Non-pigmented ciliary epithelial cell (primary cell): Measurements from ENCODE around the gene OMG.
A peak's percentile ranks its signal among the peaks of the same experiment; 100 is the strongest.
"Not testable (repeated sequence)": the region's sequence is repeated elsewhere in the genome, so short reads cannot be mapped to it uniquely, and the experiment has no call there.

Experiments
- DNase-seq: peaks from one replicate; pipeline ENCODE4 v3.0.0-alpha.2; 2010; ENCODE audit warnings: low read depth

OMG gene, protein sequence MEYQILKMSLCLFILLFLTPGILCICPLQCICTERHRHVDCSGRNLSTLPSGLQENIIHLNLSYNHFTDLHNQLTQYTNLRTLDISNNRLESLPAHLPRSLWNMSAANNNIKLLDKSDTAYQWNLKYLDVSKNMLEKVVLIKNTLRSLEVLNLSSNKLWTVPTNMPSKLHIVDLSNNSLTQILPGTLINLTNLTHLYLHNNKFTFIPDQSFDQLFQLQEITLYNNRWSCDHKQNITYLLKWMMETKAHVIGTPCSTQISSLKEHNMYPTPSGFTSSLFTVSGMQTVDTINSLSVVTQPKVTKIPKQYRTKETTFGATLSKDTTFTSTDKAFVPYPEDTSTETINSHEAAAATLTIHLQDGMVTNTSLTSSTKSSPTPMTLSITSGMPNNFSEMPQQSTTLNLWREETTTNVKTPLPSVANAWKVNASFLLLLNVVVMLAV

DNA sequence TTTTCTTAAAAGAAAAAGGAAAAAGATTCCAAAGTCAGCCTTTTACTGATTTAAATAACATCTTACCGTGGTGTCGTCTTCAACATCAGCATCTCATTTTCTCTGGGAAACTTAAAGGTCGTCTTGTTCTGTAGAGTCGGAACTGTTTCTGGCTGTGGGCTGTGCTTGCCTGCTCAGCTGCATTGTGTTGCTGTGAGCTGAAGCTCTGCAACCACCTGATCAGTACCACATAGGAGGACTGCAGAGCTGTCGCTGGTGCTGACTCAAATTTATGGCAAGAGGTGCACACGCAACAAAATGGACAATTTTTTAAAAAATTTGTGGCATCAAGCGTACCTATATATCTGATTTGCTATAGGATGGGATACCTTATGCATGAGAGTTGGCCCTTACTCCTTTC is at the start of gene OMG:
OMG (minus strand) TSS at position 150 of the 400 bp plus-strand sequence. CDS start 908 bp downstream, outside the sequence.
- DNase-seq: no peak

DNA sequence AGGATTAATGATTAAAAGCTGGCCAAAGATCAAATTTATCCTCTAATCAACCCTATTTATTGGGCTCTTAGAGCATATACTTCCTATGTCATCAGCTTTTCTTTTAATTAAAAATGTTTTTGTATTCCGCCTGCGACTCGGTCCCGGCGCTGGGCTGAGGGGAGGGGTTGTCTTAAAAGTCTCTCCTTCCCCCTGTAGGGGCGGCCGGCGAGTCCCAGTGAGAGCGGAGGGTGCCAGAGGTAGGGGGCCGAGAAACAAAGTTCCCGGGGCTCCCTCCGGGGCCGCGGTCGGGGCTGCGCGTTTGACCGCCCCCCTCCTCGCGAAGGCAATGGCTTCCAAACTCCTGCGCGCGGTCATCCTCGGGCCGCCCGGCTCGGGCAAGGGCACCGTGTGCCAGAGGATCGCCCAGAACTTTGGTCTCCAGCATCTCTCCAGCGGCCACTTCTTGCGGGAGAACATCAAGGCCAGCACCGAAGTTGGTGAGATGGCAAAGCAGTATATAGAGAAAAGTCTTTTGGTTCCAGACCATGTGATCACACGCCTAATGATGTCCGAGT is 48.2 kb upstream of the OMG start:
- not testable (repeated sequence) for DNase-seq

DNA sequence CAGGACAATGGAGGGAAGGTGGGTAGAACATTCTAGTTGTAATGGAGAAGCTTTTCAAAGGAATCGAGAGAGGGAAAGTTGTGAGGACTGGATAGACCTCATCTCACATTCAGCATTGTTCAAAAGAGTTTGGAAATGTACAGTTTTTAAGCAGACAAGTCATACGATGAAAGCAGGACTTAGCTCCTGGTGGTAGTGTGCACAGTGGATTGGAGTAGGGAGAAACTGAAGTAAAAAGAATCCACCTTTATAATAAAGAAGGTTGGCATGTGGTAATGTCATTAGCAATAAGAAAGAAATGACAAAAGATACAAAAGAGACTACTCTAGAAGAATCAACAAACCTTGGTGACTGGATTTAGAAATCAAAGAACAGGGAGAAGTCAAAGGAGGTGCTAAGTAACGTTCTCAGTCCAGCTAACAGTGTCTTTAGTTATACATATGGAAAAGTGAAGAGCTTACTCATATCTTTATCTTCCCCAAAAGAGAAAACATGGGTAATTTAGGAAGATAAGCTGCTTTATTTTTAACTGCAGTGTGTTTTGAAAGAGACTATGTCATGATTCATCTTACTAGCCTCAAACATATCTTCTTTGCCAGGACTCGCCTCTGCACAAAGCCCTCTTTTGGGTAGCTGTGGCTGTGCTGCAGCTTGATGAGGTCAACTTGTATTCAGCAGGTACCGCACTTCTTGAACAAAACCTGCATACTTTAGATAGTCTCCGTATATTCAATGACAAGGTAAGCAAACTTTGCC is 43.0 kb upstream of the OMG start:
- DNase-seq: peak; percentile 60

DNA sequence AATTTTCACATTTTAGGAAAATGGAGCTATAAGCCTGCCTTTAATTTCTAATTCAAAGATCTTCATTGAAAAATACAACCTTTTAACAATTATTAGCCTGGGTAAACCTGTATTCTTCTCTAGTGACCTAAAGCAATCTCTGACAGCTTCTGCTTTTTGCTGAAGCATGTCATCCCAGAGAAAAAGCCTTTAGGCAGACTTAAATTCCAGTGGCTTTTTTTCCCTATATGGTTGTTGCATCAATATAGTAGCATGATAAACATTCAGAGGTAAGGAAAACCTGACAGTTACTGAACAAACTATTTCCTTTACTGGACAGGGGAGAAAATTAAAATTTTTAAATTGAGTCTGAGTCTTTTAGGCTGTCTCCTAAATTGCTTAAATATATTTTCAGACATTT is 32.2 kb upstream of the OMG start:
- no peak for DNase-seq

DNA sequence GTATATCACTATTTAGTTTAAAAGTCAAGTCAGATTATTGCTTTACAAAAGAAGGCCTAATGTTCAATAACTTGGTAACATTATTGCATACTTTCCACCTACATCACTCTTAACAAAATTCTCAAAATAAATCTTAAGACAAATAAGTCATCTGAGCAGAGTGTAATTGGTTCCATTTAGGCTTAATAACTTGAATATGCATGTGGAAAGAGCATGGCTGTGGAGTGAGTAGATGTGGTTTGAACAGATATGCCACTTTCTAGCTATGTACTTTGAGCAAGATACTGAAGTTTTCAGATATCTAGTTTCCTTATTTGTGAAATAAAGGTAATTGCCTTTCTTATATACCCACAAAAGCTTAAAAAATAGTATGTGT is 31.1 kb upstream of the OMG start:
- DNase-seq: no peak

DNA sequence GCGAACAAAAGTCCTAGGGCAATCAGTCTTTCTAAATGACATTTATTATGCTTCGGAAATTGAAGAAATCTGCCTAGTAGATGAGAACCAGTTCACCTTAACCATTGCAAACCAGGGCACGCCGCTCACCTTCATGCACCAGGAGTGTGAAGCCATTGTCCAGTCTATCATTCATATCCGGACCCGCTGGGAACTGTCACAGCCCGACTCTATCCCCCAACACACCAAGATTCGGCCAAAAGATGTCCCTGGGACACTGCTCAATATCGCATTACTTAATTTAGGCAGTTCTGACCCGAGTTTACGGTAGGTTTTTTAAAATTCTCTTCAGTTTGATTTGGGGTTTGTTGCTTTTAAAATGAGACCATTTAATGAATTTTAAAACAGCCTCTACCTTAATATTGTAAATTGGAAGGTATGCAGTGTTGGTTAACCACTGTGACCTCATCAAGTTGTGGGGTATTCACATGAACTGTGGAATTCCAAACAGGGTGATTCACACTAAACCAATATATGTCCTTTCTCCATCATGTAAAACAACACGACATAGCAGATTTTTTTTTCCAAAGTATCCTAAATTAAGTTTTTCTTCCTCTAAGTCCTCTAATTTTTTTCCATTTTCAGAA is 30.6 kb upstream of the OMG start:
- peak; percentile 85 for DNase-seq

DNA sequence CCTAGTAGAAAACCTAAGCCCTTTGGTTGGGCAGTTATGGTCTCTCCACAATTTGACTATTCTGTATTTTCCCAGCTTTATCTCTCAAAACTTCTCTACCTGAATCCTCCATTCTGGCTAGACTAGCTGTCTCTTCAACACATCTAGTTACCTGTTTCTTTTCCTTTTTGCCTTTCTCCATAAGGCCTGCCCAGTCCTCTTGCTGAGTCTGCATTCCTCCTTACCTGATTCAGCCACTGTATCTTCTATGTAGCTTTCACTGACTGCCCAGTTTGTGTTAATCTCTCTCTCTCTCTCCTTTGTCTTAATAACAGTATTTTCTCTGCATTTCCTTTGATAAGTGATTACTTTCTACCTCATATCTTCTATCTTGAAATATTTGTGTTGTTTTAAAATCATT is 26.5 kb upstream of the OMG start:
- DNase-seq: no peak

DNA sequence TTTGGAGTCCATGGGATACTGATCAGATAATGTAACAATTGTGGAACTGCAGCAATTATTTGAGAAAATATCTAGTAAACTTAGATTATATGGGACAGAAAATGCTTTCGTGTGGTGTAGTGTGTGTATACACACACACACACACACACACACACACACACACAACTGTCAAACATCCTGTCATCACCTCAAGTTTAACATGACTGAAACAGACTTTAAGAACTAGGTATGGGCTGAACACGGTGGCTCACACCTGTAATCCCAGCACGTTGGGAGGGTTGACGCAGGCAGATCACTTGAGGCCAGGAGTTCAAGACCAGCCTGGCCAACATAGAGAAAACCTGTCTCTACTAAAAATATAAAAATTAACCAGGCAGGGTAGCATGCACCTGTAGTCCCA is 24.9 kb upstream of the OMG start:
- no peak for DNase-seq

DNA sequence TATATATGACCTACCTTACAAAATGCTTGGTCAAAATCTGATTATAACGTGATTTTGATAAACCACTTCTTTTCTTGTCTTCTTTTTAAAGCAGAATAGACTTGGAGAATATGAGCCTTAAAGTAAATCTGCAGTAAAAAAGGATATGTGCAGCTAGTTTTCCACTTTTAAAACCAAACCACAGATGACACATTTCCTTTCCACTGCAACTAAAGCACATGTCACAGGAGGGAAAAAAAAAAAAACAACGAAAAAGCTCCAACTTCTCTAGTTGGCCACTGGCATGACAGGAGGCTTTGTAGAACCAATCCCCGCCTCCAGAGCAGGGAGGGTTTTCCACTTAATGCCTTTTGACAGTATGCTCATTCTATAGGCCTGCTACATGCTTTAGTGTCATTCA is 24.4 kb upstream of the OMG start, which contains the start of gene EVI2A:
EVI2A (minus strand) TSS at position 142 of the 400 bp plus-strand sequence. CDS start 2,609 bp downstream, outside the sequence.
- DNase-seq: no peak

DNA sequence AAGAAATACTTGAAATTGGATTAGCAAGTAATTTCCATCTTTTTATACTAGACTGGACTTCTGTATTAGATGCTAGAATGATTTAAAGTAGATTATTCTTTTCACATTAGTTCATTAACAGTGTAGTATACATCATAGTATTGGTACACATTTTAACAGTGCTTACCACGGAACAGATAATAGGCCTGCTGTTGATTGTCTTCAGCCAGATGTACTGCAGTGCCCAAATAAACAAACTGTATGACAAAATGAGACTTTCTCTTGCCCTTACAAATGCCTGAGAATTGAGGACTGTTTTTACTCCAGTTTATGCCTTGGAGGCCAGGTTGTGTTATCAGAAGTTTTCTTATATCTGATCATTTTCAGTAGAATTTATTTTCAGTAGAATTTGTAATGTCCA is 23.8 kb upstream of the OMG start:
- no peak for DNase-seq

DNA sequence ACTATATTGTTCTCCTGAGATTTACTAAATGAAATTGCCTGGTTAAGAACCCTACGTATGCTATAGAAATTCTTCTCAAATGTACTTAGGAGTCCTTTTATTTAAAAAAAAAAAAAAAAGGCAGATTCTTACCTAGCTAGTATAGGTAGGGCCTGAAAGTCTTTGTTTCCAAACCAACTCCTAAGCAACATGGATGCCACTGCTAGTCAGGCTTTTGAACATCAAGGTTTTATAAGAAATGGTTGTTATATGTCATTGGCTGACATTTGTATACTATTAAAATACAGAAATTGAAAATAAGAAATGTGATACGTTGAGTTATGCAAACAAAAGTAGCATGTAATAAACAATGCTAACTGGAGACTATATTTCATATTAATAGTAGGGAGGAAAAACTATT is 23.2 kb upstream of the OMG start:
- no peak for DNase-seq

DNA sequence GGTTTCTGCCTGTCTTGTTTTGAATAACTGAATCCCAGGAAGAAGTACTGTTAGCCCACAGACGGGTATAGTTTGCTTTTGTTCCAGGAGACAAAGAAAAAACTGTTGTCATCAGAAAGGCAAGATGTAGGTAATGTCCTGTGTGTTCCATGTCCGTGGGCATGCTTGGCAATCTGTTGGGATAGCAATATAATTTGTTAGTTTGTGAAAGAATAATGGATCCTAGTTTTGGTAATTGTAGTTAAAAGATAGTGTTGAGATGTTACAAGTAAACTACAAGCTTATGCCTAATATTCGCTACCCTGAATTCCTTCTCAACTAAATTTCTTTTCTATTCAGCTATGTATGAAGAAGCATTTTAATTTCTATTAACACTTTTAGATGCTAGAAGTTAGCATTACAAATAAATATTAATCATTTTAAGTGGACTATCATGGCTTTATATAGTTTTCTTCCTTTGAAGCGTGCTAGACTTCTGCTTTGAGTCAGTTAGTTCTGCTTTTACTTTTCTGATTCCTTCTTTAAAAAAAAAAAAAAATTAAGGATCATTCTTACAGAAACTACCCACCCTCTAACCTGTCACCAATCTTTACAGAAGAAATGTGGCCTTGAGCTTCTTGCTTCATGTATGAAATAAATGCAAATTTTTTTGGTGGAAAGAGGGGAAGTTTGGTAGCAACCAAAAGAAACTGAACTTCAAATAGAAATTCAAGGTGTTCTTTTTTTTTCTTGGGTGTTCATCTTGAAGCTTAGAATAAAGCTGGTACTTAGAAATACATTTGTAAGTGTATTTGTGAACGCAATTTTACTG is 22.0 kb upstream of the OMG start:
- no peak for DNase-seq

DNA sequence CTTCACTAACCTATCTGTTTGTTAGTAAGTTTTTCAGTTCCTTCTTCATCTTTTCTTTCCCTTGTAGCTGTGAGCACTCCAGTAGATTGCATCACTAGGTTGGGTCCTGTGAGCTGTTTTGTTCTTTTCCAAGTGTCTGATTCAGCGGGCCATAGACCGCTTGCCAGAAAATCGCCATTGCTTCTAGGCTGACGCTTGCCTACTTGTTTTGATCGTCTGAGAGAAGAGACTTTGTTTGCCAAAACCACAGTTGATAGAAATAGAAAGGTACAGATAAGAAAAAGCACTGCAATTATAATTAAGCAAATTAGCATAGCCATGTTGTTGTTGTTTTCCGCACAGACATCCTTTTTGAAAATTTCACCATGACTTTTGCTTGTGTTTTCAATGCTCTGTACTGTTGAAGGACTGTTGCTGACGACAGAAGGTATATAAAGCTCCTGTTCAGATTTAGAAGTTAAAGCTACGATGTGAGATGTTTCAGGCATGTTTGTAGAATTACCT is 21.3 kb upstream of the OMG start:
- DNase-seq: no peak

DNA sequence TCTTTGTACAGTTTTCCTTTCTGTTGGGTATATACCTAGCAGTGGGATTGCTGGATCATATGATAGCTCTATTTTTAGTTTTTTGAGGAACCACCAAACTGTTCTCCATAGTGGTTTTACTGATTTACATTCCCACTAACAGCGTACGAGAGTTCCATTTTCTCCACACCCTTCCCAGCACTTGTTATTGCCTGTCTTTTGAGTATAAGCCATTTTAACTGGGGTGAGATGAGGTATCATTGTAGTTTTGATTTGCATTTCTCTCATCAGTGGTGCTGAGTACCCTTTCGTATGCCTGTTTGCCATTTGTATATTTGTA is 17.7 kb upstream of the OMG start:
- no peak for DNase-seq

DNA sequence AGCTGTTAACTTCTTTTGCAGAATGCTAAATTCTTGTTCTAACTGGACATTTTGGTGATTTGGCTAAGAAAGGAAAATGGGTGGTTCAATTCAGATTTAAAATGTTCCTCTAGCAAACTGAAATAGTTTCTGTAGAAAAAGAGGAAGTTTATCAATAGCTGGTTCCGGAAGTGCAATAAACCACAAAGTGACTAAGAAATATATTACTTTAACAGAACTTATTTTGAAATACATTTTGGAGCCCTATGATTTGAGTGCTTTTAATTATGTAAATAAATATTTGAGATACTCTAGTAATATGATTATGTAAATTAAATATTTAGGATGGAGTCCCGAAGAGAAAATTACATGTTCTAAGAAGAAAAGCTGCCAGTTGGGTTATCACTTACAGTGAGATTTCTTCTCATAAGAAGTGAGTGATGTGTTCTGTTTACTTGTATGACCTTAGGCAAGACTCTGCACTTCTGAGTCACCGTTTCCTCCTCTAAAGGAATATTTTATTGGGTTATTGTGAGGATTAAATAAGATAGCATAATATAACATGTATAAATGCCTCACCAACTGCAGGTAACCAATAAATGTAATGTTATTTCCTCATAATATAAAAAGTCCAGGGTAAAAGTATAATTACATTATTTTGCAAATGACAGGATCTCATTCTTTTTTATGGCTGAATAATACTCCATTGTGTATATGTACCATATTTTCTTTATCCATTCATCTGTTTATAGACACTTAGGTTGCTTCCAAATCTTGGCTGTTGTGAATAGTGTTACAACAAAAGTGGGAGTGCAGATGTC is 17.1 kb upstream of the OMG start, which contains the start of gene EVI2B:
EVI2B (minus strand) TSS at position 73 of the 800 bp plus-strand sequence. CDS start 8,445 bp downstream, outside the sequence.
- DNase-seq: no peak

DNA sequence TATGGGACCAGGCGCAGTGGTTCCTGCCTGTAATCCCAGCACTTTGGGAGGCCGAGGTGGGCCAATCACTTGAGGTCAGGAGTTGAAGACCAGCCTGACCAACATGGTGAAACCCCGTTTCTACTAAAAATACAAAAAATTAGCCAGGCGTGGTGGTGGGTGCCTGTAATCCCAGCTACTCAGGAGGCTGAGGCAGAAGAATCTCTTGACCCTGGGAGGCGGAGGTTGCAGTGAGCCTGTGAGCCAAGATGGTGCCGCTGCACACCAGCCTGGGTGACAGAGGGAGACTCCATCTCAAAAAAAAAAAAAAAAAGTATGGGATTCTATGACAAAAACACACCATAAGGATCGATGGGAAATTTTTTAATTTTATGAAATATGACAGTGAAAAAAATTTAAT is 15.2 kb upstream of the OMG start:
- not testable (repeated sequence) for DNase-seq

DNA sequence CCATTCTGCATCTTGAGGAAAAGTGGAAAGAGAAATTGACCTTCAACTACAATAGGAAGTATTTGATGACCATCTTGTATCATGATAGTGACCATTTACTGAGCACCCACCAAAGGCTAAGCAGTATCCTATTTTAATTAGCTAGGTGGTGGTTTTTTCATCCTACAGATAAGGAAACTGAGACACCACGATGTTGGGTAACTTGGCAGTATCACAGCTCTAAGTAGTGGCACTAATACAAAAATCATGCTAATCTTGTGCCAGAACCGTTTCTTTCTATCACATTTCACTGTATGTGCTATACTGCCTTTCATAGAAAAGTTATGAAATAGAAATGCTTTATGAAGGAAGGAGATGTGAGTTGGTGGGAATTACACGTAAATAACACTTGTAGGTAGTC is 14.5 kb upstream of the OMG start:
- no peak for DNase-seq

DNA sequence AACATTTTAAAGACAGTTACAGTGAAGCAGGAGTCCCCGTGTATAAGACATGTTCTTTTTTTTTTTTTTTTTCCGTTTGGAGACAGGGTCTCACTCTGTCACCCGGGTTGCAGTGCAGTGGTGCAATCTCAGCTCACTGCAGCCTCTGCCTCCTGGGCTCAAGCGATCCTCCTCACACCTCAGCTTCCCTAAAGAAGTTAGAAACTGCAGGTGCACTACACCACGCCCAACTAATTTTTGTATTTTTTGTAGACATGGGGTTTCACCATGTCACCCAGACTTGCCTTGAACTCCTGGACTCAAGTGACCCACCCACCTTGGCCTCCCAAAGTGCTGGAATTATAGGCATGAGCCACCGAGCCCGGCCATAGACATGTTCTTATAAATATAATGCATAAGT is 13.8 kb upstream of the OMG start:
- DNase-seq: no peak

DNA sequence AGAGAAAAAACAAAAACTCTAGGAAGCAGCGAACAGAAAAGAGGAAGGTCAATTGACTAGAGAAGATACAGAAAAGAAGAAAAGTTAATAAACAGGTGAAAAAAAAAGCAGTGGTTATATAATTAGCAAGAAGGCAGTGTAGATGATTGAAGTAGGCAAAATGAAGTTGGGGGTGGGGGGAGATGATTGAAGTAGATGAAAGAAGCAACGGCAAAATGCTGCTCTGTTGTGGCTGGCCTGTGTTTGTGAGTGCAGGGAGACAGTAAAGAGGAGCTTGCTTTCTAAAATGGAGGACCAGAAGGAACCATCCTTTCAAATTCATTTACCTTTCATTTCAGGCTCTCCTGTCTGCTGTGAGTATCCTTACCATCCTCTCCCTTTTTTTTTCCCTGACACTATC is 13.2 kb upstream of the OMG start:
- no peak for DNase-seq

DNA sequence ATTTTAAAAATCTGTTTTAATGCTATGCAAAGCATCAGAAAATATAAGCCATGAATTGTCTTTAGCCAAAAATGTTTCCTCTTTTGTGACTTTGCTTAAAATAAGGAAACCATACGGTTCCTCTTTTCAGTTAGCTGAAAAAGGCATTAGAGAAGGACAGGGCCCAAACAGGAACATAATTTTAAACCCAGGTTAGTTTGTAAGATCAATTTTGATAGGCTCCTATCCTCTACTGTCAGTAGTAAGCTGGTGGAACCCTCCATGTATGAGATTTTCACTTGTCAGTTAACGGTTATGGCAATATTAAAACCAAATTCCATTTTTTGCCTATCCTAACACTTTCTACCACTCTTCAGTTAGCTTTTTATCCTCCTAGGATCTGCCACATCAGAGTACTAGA is 12.5 kb upstream of the OMG start:
- DNase-seq: no peak
